ENCODE results near the gene GMDS.
A peak's percentile ranks its signal among the peaks of the same experiment; 100 is the strongest.

Gene GMDS

DNA sequence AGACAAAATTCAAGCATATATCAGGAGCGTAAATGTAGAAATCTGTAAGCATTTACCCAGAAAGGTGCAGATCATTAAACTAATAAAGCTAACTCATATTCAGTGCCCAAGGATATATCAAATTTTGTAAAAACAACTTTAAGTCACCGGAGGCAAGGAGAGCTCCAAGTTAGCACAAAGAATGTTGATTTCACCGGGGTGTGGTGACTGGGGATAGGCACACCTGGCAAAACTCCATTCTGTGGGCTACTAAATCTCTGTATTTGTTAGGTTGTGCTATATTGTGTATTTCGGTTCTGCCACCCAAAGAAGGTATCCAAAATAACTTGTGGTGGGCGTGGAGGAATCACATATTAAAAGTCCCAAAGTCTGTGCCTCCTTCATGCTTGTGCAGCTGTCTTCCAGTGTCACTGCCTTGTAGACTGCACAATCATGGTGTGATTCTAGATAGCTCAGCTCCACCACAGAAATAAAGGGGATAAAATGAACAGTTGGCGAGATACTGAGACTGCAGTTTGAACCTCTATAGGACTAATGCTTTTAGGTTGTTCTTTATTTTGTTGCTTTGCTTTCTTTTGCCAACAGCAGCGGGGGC is 111.6 kb downstream of the GMDS start:
- no peak for DNase-seq (ENCODE audit: low read depth in 2 of 2)

DNA sequence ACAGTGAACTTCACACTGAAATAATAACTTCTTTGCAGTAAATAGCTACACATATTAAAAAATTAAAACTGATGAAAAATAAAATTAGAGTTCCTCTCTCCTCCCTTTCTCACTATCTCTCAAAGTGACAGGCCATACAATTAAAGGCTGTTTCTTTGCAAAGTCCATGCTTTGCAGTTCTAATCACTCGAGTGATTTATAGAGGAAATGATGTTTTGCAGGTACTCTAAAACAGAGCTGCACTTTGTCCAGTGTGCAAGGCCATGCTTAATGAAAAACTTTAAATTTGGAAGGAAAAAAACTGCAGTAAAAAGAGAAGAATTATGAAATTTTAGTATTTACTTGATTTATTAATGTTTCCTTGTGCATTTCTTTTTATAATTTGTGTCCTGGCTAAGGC is 112.5 kb downstream of the GMDS start:
- DNase-seq (ENCODE audit: low read depth in 2 of 2) = no peak

DNA sequence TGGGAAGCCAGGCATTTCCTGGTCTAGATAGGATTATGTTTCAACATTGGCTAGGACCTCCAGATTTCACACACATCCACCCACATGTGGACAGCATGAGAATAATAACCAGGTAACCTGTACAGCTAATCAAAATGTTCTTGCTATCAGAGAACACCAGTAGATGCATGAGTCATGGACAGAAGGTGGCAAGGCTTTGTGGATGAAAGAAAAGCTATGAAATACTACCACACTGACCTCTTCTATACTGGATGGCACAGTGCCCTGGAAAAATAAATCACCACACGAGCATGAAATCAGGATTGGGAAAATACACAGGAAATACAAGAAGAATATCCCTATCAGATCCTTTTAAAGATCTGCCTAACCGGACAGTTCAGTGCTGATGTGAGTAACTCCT is 113.0 kb downstream of the GMDS start:
- no peak for DNase-seq (ENCODE audit: low read depth in 2 of 2)

DNA sequence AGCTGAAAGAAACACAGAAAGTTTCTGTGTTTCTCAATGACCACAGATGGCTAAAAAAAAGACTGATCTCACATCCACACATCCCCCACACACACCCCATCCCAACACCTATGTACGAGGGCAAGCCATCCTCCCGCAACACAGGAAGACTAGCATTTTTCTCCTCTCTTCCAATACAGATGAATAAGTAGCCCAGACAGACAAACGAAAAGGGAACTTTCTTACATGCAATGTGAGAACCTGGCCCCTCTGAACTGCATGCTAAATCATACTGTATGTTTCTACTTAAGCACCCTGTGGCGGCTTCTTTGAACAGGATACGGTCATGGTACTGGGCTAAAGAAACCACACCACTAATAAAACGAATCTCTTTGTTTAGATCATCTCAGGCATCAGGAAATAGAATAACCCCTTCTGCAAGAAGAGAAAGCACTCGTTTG is 116.2 kb downstream of the GMDS start:
- no peak for DNase-seq (ENCODE audit: low read depth in 2 of 2)

DNA sequence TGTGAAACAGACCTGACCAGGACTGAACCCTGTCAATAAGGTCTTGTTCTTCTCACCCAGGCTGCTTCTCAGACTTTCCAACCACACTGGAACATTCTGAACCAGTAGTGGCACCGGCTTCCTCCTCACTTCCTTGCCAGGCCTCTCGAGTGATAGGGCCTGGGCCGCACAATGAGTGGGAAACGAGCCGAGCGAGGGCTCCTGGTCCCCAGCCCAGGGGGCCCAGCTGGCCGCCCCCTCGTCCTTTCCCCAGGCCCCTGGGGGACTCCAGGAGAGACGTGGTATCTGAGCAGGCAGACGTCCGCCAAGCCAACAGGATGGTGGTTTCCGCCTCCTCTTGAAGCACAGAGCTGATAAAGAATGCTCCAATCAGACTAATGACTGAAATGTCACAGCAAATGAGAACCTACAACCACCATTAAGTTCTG is 117.9 kb downstream of the GMDS start:
- DNase-seq (ENCODE audit: low read depth in 2 of 2) = peak; percentile 49 to 65

DNA sequence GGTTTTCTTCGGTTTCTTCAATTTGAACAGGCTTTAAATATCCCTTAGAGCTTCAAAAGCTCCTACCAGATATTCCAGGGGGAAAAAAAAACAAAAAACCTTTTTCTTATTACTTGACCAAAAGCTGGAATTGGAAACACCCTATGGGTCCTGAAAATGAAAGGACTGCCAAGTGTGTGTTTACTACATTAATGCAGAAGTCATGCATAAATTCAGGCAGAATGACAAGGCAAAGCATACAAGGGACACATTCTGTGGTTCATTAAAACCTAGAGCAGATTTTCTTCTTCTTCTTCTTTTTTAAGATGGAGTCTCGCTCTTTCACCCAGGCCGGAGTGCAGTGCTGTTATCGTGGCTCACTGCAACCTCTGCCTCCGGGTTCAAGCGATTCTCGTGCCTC is 119.1 kb downstream of the GMDS start:
- DNase-seq (ENCODE audit: low read depth in 2 of 2) = no peak

DNA sequence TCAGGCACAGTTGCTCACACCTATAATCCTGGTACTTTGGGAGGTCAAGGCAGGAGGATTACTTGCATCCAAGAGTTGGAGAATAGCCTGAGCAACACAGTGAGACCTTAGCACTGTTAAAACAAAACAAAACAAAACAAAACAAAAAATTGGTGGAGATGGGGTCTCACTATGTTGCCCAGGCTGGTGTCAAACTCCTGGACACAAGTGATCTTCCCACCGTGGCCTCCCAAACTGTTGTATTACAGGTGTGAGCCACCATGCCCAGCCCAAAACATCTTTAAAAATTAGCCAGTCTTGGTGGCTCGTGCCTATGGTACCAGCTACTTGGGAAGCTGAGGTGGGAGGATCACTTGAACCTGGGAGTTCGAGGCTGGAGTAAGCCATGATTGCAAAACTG is 120.2 kb downstream of the GMDS start:
- no peak for DNase-seq (ENCODE audit: low read depth in 2 of 2)

DNA sequence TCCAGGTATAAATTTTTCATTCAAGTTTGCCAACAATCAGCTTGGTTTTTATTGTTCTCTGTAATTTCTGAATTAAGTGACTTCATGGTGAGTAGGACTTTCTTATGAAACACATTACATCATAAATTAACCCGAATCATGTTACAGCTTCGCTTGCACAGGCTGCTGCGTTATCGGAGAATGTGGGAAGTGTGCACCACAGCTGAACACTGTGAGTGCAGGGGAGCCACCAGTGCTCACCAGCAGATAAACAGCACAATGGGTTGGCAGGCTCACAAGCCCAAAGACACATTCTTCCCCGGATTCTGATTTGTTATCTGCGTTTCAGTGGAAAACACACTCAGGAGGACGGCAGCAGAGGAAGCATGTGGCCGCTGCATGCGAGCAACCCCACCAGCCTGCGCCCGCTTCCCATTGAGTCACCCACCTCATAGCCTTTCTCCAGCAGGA is 121.1 kb downstream of the GMDS start:
- DNase-seq (ENCODE audit: low read depth in 2 of 2) = no peak

DNA sequence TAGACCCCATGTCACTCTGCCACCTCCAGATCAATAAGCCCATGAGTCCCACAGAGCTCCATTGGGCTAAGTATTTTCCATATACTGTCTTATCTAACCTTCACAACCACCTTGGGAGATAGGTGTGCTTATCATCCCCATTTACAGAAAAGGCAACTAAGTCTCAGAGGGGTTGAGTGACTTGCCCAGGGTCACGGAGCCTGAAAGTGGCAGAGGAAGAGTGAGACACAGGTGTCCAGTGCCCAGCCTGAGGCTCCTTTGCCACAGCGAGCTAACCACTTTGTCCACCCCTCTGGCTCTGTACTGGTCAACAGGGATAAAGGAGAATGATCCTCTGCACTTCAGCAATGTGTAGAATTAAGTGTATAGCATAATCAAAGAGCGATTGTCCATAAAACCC is 124.5 kb downstream of the GMDS start:
- no peak for DNase-seq (ENCODE audit: low read depth in 2 of 2)

DNA sequence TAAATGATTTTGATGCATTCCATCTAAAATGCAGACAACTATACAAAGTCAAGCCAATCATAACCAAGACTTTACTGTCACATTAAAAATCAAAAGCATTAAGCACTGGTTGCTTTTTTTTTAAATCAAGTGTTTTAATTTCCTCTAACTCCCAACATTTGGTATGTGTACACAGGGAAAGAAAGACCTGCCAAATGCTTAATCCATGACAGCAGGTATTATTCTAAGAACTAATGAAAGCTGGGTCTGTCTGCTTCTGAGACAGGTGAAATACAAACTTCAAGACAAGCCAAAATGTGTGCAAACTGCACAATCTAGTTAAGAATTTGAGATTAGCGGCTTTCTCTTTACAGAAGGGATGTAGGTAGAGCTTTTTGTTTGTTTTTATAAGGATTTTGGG is 126.1 kb downstream of the GMDS start:
- DNase-seq (ENCODE audit: low read depth in 2 of 2) = no peak

DNA sequence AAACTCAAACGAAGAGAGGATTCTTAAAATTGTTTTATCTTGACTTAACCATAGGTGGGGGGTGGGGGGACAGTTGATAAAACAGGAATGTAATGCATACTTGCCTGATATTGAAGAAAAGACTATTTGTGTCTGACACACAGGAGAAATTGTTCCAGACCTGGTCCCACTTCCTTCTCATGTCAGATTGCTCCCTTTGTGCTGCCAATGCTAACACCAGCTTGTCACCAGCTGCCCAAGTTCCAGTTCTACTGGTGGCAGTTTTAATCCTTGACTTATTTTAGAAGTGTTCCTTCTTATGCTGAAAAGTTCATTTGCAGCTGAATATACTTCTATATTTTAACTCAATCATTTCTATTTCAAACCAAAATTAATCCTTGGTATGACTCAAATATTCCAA is 127.3 kb downstream of the GMDS start:
- no peak for DNase-seq (ENCODE audit: low read depth in 2 of 2)

DNA sequence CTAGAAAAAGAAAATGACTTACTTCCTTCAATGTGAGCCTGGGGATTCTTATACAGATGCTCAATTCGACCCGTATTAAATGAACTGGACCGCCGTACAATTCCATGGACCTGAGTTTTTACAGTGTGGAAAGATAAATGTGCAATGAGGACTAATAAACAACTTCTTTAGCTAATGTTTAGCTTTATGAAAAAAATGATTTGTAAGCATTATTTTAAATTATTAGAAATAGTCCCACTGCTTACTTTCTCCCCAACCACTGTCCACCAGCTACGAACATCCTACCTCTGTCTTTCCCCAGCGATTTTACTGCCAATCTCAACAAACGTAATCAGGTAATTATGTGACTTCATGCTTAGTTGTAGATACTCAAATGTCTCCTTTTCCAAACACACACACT is 128.0 kb downstream of the GMDS start:
- DNase-seq (ENCODE audit: low read depth in 2 of 2) = no peak

DNA sequence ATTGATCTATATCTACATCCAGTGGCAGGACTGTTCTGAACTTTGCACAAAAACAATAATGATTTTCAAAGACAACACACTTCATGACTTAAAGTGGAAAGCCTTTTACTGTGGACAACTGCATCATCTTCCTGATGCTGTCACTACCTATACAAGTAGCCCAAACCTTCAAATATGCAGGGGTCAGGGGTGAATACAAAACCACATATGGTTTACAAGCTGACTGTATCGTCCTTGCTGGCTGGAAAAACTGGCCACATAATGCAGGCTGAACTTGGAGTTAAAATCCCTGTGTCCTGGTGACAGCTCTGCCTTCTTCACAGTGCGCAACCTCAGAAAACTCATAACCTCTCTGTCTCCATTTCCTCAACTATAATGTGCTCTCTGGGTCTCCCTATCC is 128.9 kb downstream of the GMDS start:
- DNase-seq (ENCODE audit: low read depth in 2 of 2) = no peak

DNA sequence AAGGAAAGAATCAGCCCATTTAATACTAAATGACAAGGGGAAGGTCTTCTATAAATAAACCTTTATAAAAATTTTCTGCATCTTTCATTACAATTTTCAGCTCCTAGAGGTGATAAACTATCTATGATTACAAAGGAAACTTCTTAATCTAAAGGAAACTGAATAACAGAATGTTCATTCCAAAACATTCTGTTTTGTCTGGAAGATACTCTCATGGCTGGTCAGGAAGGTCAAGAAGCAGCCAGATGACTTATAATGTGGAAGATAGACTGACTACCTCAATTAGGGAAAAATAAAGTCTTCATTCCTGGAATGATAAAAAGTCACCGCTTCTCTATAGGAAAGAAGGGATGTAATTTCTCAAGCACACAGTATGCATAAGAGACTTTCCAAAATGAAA is 131.3 kb downstream of the GMDS start:
- no peak for DNase-seq (ENCODE audit: low read depth in 2 of 2)

DNA sequence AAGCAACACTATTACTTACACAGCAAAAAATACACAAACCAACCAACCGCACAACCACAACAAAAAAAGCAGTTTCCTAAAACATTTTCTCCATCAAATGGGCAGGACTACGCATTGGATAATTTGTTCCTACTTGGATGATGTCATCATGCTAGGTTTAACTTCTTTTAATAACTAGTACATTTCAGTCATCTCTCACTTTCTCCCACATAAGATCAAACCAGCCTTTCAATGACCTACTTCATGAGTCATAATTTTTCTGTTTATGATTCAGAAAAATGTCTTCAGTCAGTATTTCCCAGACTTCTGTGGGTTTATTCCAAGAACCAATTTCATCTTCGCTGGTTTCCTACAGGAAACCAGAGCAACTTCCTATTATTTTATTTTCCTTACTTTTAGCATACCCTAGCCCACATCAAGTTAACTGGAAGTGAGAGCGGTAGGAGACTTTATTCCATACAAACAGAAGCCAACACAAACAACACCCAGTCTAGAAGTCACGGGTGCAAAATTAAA is 134.2 kb downstream of the GMDS start:
- no peak for DNase-seq (ENCODE audit: low read depth in 2 of 2)

DNA sequence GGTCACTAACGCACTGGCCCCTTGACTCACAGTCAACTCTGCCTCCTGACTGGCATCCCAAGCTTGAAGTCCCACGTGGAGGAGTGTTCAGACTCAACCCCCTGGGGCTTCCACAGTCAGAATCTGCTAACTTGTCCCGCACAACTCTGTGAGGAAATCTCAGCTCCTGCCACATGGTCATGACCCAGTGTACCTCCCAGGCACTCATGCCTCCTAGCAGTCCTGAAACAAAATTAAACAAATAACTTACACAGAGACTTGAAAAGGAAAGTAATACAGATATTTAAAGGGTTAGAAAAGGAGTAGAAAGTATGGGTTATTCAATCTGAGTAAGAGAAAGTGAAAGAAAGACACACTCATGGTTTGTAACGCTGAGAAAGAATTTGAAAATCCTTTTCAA is 134.9 kb downstream of the GMDS start:
- DNase-seq (ENCODE audit: low read depth in 2 of 2) = no peak

DNA sequence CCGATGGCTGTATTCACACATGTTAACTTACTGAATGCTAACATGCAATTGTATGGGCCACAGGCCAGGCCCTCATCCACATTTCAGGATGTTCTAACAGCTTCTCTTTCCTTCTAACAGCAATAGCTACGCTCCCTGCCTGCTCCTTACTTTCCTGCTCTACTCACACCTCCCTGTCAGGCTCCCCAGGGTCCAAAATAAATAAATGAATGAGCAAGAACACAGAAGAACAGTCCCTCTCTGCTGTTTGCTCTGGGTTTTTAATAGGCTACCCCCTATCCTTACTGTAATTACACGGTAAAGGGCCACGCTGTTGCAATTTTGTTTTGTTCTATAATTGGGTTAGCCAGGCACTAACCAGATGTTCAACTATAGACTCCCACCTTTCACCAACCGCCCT is 135.6 kb downstream of the GMDS start:
- DNase-seq (ENCODE audit: low read depth in 2 of 2) = no peak

DNA sequence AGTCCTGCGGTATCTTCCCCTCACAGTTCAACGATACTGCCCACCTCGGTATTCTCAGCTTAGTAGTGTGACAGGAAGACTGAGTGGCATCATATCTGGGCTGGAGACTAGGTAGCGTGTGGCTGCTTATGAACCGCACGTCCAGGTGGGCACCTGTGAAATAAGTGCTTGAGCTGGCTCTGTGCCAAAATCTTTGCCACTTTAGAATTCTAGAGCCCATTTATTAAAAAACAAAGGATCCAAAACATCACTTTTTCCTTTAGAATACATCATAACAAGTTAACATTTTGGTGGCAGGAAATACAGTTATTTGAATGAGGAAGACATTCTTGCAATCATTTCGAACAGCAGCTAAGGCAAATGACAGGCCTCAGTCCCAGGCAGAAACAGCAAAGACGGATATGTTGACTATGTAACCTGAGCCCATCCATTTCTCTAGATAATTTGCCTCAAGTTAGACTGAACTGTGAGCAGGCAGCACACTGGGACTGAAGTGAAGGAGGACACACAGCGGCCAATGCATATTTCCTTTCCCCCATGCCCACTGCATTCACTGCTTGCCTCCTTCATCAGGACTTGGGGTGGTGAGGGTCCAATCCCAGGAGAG is 136.6 kb downstream of the GMDS start:
- DNase-seq (ENCODE audit: low read depth in 2 of 2) = no peak

DNA sequence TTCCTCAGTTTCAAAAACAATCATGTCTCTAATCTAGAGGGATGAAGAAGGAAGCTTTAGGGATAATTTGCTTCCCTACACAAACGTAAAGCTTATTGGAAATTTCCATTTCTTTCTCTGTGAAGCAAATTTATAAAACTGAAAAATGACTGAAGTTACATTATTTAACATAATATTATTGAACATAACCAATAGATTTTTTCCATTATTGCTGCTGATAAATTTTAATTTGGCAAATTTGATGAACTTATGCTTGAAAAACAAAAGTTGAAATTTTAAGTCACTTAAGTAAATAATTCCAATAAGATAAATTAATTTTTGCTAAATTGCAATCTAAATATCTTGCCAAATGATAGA is 140.9 kb downstream of the GMDS start:
- no peak for DNase-seq (ENCODE audit: low read depth in 2 of 2)

DNA sequence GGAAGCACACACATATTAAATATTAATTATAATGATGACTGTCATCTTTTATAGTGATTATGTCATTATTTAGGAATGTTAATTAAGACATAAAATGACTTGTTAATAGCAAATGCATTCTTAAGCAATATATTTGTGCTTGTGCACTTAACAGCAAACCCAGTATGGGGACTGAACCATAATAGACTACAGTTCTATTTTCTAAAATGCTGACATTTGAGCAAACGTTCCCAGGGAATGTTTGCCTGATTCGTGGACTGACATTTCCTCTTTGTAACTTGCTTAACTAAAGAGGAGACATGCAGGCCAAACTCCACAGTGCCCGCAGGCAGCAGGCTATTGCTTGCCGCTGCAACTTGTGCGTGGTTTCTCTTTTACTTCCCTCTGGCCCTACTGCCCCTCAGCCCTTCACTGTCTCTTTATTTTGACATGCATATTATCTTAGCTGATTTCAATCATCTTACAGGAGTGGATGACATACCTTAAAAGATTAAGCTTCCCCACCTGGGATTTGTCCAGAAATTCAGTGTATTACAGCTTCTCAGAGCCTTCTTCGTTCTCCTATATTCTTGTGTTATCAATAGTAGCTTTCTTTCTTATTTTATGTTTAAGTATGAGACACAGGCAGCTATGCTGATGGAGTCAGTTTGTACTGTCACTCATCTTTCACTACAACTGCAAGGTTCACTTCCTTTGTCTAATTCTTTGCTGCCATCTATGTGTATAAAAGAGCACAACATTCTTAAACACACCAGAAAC is 141.5 kb downstream of the GMDS start:
- no peak for DNase-seq (ENCODE audit: low read depth in 2 of 2)

DNA sequence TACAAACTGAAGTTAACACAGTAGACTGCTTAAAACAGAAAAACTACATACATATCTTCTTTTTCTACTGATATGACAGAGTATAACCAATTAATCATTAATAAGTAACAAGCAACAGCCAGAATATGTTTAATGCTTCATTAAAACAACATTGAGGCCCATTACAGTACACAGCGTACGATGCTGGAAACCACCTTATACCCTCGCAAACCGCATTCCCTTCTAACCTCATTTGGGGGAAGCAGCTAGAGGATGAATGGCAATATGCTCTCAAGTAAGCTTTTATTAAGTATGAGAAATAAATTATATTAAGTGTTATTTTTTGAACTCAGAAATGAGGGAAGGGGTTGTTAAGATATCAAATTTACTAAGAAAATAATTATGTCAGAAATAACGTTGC is 142.4 kb downstream of the GMDS start:
- no peak for DNase-seq (ENCODE audit: low read depth in 2 of 2)

DNA sequence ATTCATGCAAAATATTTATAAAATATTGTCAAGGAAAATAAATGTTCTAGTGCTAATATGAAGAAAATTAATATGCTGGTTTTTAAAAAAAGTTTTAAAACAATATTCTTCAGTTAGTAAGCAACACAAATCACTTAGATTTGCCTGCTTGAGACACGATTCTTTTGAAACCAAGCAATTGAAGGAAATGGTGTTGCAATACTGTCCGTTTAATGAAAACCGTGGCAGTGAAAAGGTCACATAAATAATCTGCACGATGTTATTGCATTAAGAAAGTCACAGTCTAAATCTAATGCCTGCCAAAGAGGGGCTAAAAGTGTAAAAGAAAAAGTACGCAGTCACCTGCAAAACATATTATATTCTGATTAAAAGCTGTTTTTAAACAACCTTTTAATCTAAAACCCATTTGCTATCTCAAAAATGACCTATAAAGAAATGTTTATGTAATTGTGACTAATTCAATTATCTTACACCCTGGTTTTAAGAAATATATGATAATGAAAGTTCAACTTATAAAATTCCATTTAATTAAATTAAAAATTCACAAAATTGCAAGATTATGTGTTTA is 143.0 kb downstream of the GMDS start:
- no peak for DNase-seq (ENCODE audit: low read depth in 2 of 2)

DNA sequence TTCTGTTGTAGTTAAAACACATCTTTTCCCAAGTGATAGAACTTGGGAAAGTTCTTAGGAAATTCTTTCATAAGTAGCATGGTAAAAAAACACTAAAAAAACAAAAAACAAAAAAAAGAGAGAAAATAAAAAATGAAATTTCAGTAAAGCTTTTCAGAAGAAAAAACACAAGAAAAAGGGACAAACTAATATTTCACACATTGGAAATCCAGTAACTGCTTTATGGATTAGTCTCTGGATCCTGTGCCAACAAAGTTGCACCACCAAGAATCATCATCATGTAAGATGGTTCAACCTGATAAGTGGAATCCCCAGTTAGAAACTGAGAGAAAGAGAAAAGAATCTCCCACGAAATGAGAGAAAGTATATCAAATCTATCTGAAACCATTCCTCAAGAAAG is 144.2 kb downstream of the GMDS start:
- DNase-seq (ENCODE audit: low read depth in 2 of 2) = no peak

Data from stimulated activated CD8-positive, alpha-beta memory T cell treated with anti-CD3 and anti-CD28 coated beads, Interleukin-15, amount 100 ng/mL, for 48 hours (primary cell).